Measurements from ENCODE around the gene NLRP13.

NLRP13 gene

DNA sequence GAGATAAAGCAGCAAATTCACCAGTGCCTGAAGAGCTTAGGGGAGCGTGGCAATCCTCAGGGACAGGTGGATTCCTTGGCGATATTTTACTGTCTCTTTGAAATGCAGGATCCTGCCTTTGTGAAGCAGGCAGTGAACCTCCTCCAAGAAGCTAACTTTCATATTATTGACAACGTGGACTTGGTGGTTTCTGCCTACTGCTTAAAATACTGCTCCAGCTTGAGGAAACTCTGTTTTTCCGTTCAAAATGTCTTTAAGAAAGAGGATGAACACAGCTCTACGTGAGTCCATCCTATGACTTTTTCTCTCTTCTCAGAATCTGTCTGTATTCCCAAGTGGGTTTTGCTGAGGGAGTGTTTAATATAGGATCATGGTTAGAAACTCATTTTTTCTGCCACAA is 73.2 kb downstream of the NLRP13 start:
- no peak for DNase-seq
- TF ChIP-seq GATA1 (IDR thresholded peaks at IDR 0.05; ENCODE audit: low read depth, low read length) (no peak), POLR2A (IDR thresholded peaks at IDR 0.05; ENCODE audit: low read length) (no peak)

- TF ChIP-seq POLR2A (IDR thresholded peaks at IDR 0.05; ENCODE audit: low read length) (no peak), GATA1 (IDR thresholded peaks at IDR 0.05; ENCODE audit: low read depth, low read length) (no peak)
Measured at GRCh38 chr19:55858401-55858800, 73.7 kb downstream of the NLRP13 start.

GRCh38 chr19:55857974-55858373 is 74.2 kb downstream of the NLRP13 start:
- no peak for DNase-seq

More at GRCh38 chr19:55858401-55858800, 73.7 kb downstream of the NLRP13 start:
- no peak for DNase-seq

GRCh38 chr19:55857149-55857548 is 75.0 kb downstream of the NLRP13 start:
- DNase-seq, result no peak
- TF ChIP-seq POLR2A (IDR thresholded peaks at IDR 0.05; ENCODE audit: low read length) (no peak), GATA1 (IDR thresholded peaks at IDR 0.05; ENCODE audit: low read depth, low read length) (no peak)

More at GRCh38 chr19:55857974-55858373, 74.2 kb downstream of the NLRP13 start:
- TF ChIP-seq POLR2A (IDR thresholded peaks at IDR 0.05; ENCODE audit: low read length) (no peak), GATA1 (IDR thresholded peaks at IDR 0.05; ENCODE audit: low read depth, low read length) (no peak)

- DNase-seq, result no peak
- TF ChIP-seq POLR2A (IDR thresholded peaks at IDR 0.05; ENCODE audit: low read length) (no peak), GATA1 (IDR thresholded peaks at IDR 0.05; ENCODE audit: low read depth, low read length) (no peak)
Measured at GRCh38 chr19:55855160-55855559, 77.0 kb downstream of the NLRP13 start.
